Kidney (tissue), 14 donors: Measurements from ENCODE around the gene SMC1A. TPM values are rescaled to one million over a fixed set of nuclear protein-coding genes. Genes with fewer than 3 reads are reported as not detected.

ENCODE experiments used
- DNase-seq, 5 donors: peaks; one replicate each; pipeline ENCODE4 v3.0.0-alpha.2; 2013 to 2020
- FAIRE-seq: peaks from 2 replicates; lab custom pipeline; 2012; peaks lifted over from hg19 to GRCh38; lab: Jason Lieb, UNC
- H3K27ac ChIP-seq, 2 donors: one replicate each; pipeline ENCODE4 v1.7.0; 2013; ENCODE audit warnings: low read depth in 2 of 2, low read length in 2 of 2, inconsistent platforms in 1 of 2
- H3K27me3 ChIP-seq: one replicate; pipeline ENCODE4 v1.7.1; 2013; ENCODE audit warnings: low read length, inconsistent platforms; ENCODE audit not compliant: control insufficient read depth, insufficient read depth
- H3K36me3 ChIP-seq, 3 donors: one replicate each; pipeline versions ENCODE4 v1.7.0 to v1.7.1; 2013; ENCODE audit warnings: low read length in 3 of 3, control low read depth in 1 of 3, inconsistent platforms in 1 of 3; ENCODE audit not compliant: insufficient read depth in 3 of 3, control insufficient read depth in 2 of 3
- H3K4me1 ChIP-seq, 3 donors: one replicate each; pipeline versions ENCODE4 v1.7.0 to v1.7.1; 2013; ENCODE audit warnings: low read length in 3 of 3, inconsistent platforms in 1 of 3, low read depth in 1 of 3; ENCODE audit not compliant: control insufficient read depth in 2 of 3, insufficient read depth in 2 of 3
- H3K4me3 ChIP-seq, 3 donors: one replicate each; pipeline versions ENCODE4 v1.7.0 to v1.8.1; 2013; ENCODE audit warnings: low read length in 3 of 3, control low read depth in 1 of 3, inconsistent platforms in 1 of 3
- H3K9ac ChIP-seq, 3 donors: one replicate each; pipeline versions ENCODE4 v1.7.0 to v1.7.1; 2013; ENCODE audit warnings: low read length in 3 of 3, control low read depth in 1 of 3, inconsistent platforms in 1 of 3
- H3K9me3 ChIP-seq, 3 donors: one replicate each; pipeline versions ENCODE4 v1.7.0 to v1.7.1; 2013; ENCODE audit warnings: low read length in 3 of 3, control low read depth in 1 of 3, inconsistent platforms in 1 of 3; ENCODE audit not compliant: control insufficient read depth in 2 of 3, insufficient read depth in 1 of 3
- intact Hi-C: fragments of 100-400 bp; cut with DNase I; formaldehyde crosslinking; loops from one replicate; pipeline ENCODE4 v1.11.1; 2022
- polyA plus RNA-seq: library from polyadenylated mRNA; stranded (reverse); fragments of 350-450 nt; fragmentation: Illumina TruSeq; extraction: RNeasy Lipid Tissue Mini Kit (QIAGEN cat#74804); gene quantifications from one replicate; pipeline ENCODE4 v1.2.3, GENCODE V29; 2014; ENCODE audit warnings: low read depth, low replicate concordance; ENCODE audit not compliant: insufficient read depth
- total RNA-seq: library from RNA; stranded (reverse); fragmentation: NEBNext Ultra II Directional; extraction: Animal tissue kit (Norgen Biotek cat#: 25700); gene quantifications from one replicate; pipeline ENCODE4 v1.2.1, GENCODE V29; 2021
- TF ChIP-seq, protein P1 (sequence below): IDR thresholded peaks from 3 replicates; pipeline ENCODE4 v1.5.1; 2012; ENCODE audit warnings: mild to moderate bottlenecking, moderate library complexity, borderline replicate concordance; ENCODE audit not compliant: insufficient read depth; ENCODE audit errors: extremely low read depth
- donor health status: control.
- donor health status: control.
- donor health status: control.
- donor health status: control.
- donor health status: control.
- donor health status: DM: yes; HTN: yes; CAD: no.
- donor health status: Normal renal cell carcinoma (clear cell type).

SMC1A gene
- total and polyA plus RNA-seq, 2 donors from 2014 or later: 6.2 to 59.0 TPM

DNA sequence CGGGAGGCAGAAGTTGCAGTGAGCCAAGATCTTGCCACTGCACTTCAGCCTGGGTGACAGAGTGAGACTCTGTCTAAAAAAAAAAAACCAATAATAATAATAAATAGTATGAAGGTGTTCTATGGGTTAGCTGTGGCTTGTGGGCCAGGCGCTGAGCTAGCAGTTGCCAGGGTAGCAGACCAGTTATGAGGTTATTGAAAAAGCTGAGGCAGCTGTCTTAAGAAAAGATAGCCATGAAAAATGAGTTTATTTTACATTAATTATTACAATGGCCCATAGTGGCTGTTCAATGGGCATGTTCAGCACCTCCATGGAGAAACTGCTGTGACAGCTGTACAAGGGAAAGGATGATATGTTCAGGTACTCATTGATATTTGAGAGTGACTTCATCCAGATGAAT, 25.0 kb upstream of the SMC1A start:
- Histone ChIP-seq H3K4me1 (no peaks in the 10 kb centered on the region), H3K27ac (no peak overlapping the region), H3K9me3 (no peaks in the 10 kb centered on the region), H3K27me3 (peaks cover 3% of the 10 kb centered on the region), H3K36me3 (no peaks in the 10 kb centered on the region), H3K4me3 (no peak overlapping the region), H3K9ac (no peak overlapping the region)
- FAIRE-seq (no peak), DNase-seq (no peak)
- intact Hi-C loops: loop anchor here (10.0 kb wide), 1 partner anchor 123 kb away; no protein-coding TSS in a partner anchor
- TF ChIP-seq, protein P1, sequence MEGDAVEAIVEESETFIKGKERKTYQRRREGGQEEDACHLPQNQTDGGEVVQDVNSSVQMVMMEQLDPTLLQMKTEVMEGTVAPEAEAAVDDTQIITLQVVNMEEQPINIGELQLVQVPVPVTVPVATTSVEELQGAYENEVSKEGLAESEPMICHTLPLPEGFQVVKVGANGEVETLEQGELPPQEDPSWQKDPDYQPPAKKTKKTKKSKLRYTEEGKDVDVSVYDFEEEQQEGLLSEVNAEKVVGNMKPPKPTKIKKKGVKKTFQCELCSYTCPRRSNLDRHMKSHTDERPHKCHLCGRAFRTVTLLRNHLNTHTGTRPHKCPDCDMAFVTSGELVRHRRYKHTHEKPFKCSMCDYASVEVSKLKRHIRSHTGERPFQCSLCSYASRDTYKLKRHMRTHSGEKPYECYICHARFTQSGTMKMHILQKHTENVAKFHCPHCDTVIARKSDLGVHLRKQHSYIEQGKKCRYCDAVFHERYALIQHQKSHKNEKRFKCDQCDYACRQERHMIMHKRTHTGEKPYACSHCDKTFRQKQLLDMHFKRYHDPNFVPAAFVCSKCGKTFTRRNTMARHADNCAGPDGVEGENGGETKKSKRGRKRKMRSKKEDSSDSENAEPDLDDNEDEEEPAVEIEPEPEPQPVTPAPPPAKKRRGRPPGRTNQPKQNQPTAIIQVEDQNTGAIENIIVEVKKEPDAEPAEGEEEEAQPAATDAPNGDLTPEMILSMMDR: no peak

DNA sequence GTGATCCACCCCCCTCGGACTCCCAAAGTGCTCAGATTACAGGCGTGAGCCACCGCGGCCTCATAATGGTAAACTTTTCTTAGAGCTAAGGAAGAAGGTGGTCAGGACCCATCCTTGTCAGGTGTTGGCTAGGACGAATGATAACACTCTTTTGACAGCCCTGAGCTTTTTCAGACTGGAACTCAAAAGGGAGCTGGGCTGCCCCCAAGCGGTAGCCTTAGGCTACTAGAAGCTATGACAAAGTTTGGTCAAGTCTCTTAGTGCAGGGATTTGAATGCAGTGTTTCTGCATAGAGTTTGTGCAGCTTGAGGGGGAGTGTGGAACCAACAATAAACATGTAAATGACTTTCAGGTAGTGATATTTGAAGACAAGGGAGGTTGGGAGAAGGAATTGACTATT, 23.5 kb upstream of the SMC1A start:
- DNase-seq (peak in 3 of 5 donors; percentile 16 to 35 (median 22)), FAIRE-seq (no peak)
- H3K9me3 ChIP-seq: no peaks in the 10 kb centered on the region
- H3K4me3 ChIP-seq: no peak overlapping the region
- no peaks in the 10 kb centered on the region for H3K36me3 ChIP-seq
- no peak overlapping the region for H3K27ac ChIP-seq
- intact Hi-C loops: loop anchor here (10.0 kb wide), 1 partner anchor 121 kb away; no protein-coding TSS in a partner anchor
- H3K27me3 ChIP-seq: peaks cover 7% of the 10 kb centered on the region
- peaks cover 0 to 4% (median 0%) of the 10 kb centered on the region in 3 donors for H3K4me1 ChIP-seq
- TF ChIP-seq, protein P1: peak; percentile 33
- no peak overlapping the region for H3K9ac ChIP-seq

DNA sequence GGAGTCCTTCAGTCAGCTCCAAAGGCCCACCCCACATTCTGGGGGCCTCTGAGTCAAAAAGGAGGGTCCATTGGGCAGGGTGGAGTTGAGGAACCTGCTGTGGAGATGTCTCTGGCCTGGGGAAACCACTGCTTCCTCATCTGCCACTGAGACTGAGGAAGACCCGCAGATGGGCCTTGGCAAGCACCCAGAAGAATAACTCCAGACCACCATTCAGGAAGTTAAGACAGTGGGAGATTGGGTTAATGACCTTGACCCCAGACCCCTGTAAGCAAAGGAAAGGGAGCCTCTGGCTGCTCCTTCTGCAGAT, 19.8 kb upstream of the SMC1A start:
- Histone ChIP-seq H3K9ac (no peak overlapping the region), H3K27ac (no peak overlapping the region), H3K36me3 (no peaks in the 10 kb centered on the region), H3K27me3 (peaks cover 18% of the 10 kb centered on the region), H3K4me1 (peaks cover 0 to 4% (median 0%) of the 10 kb centered on the region in 3 donors), H3K4me3 (peak overlapping the region in 1 of 3 donors; percentile 56), H3K9me3 (no peaks in the 10 kb centered on the region)
- TF ChIP-seq, protein P1: no peak
- intact Hi-C loops: loop anchor here (10.0 kb wide), 1 partner anchor 117 kb away; no protein-coding TSS in a partner anchor
- no peak for DNase-seq
- FAIRE-seq: no peak
